NCI-H146 treated with DMSO at 0.1 percent for 48 hours (cell line): ENCODE results near the gene LKAAEAR1.

Source experiments
- DNase-seq: peaks from one replicate; lab custom pipeline; 2025; ENCODE audit not compliant: unreplicated experiment; lab: John Stamatoyannopoulos, UW

The LKAAEAR1 gene

GRCh38 chr20:64080013-64080812 lies 4.0 kb downstream of the LKAAEAR1 start, which contains the start of gene OPRL1:
Gene OPRL1 (plus strand): TSS chr20:64080082. CDS start chr20:64092721, 12,639 bp downstream.
- no peak for DNase-seq

- DNase-seq: peak; percentile 36
Measured at GRCh38 chr20:64079273-64080012, 4.8 kb downstream of the LKAAEAR1 start, which contains the start of gene RGS19. Gene RGS19 (minus strand): TSS chr20:64079518. CDS start chr20:64076886, 2,632 bp downstream.

- DNase-seq: no peak
Measured at GRCh38 chr20:64078934-64079272, 5.3 kb downstream of the LKAAEAR1 start.

- DNase-seq: no peak
Measured at GRCh38 chr20:64077876-64078551, 6.2 kb downstream of the LKAAEAR1 start.

GRCh38 chr20:64077541-64077875 lies 6.7 kb downstream of the LKAAEAR1 start:
- no peak for DNase-seq

- no peak for DNase-seq
Measured at GRCh38 chr20:64077094-64077493, 7.1 kb downstream of the LKAAEAR1 start.

GRCh38 chr20:64076061-64076997 lies 7.9 kb downstream of the LKAAEAR1 start:
- no peak for DNase-seq

- DNase-seq: no peak
Measured at GRCh38 chr20:64075556-64075955, 8.6 kb downstream of the LKAAEAR1 start.

- no peak for DNase-seq
Measured at GRCh38 chr20:64074963-64075362, 9.2 kb downstream of the LKAAEAR1 start.

GRCh38 chr20:64074184-64074789 lies 9.9 kb downstream of the LKAAEAR1 start:
- no peak for DNase-seq

- no peak for DNase-seq
Measured at GRCh38 chr20:64073476-64074183, 10.6 kb downstream of the LKAAEAR1 start.

GRCh38 chr20:64072498-64073063 lies 11.6 kb downstream of the LKAAEAR1 start:
- DNase-seq: no peak

GRCh38 chr20:64071341-64072332 lies 12.6 kb downstream of the LKAAEAR1 start:
- DNase-seq: no peak

- DNase-seq: no peak
Measured at GRCh38 chr20:64070244-64070993, 13.8 kb downstream of the LKAAEAR1 start.

GRCh38 chr20:64069614-64070243 lies 14.5 kb downstream of the LKAAEAR1 start:
- no peak for DNase-seq

GRCh38 chr20:64069209-64069613 lies 15.0 kb downstream of the LKAAEAR1 start:
- no peak for DNase-seq
